GM21381 (cell line): ENCODE measurements around the gene MROH2A.

Experiments
- ATAC-seq: cut with Tn5 transposase; IDR thresholded peaks from one replicate; pipeline ENCODE4 v1.9.1; 2021; ENCODE audit warnings: mild to moderate bottlenecking, moderate library complexity; ENCODE audit not compliant: unreplicated experiment

MROH2A gene

GRCh38 chr2:233835230-233836186, 57.4 kb downstream of the MROH2A start:
- no peak for ATAC-seq

GRCh38 chr2:233836359-233836758, 58.2 kb downstream of the MROH2A start:
- no peak for ATAC-seq

- ATAC-seq, result no peak
These were observed 59.6 kb downstream of the MROH2A start for GRCh38 chr2:233837694-233838229.

GRCh38 chr2:233838251-233838650, 60.1 kb downstream of the MROH2A start:
- ATAC-seq, result no peak

GRCh38 chr2:233838726-233839446, 60.8 kb downstream of the MROH2A start:
- ATAC-seq, result no peak

GRCh38 chr2:233839447-233839820, 61.3 kb downstream of the MROH2A start:
- ATAC-seq, result no peak

GRCh38 chr2:233840520-233840919, 62.4 kb downstream of the MROH2A start:
- no peak for ATAC-seq

- no peak for ATAC-seq
These were observed 63.1 kb downstream of the MROH2A start for GRCh38 chr2:233841183-233841582.

- no peak for ATAC-seq
These were observed 66.1 kb downstream of the MROH2A start for GRCh38 chr2:233844064-233844807.

- no peak for ATAC-seq
These were observed 66.7 kb downstream of the MROH2A start for GRCh38 chr2:233844836-233845235.

- ATAC-seq, result no peak
These were observed 67.4 kb downstream of the MROH2A start for GRCh38 chr2:233845301-233846060.

- no peak for ATAC-seq
These were observed 68.5 kb downstream of the MROH2A start for GRCh38 chr2:233846387-233847247.

GRCh38 chr2:233847248-233847898, 69.2 kb downstream of the MROH2A start:
- ATAC-seq, result no peak

- no peak for ATAC-seq
These were observed 70.1 kb downstream of the MROH2A start for GRCh38 chr2:233848276-233848675.

- no peak for ATAC-seq
These were observed 71.6 kb downstream of the MROH2A start for GRCh38 chr2:233849607-233850271.

- ATAC-seq, result no peak
These were observed 72.6 kb downstream of the MROH2A start for GRCh38 chr2:233850745-233851144.

GRCh38 chr2:233851169-233851568, 73.0 kb downstream of the MROH2A start:
- ATAC-seq, result no peak

- no peak for ATAC-seq
These were observed 73.9 kb downstream of the MROH2A start for GRCh38 chr2:233852056-233852455.
